HepG2 (cell line): ENCODE measurements around the gene ABCC9.

Experiments used
- DPF2 ChIP-seq: sonication (generic); formaldehyde crosslinking; IDR thresholded peaks from 2 replicates; pipeline ENCODE4 v1.4.0; 2020; ENCODE audit warnings: mild to moderate bottlenecking, low read depth, missing genetic modification reagents, borderline replicate concordance
- GABPA ChIP-seq, 2 experiments: IDR thresholded peaks; 2 replicates each; pipeline ENCODE4 v1.6.1; 2011 to 2016; ENCODE audit warnings: low read depth in 2 of 2, low read length in 1 of 2, missing biosample characterization in 1 of 2, missing genetic modification characterization in 1 of 2

- TF ChIP-seq DPF2 (CRISPR knock-in tag) (no peak), GABPA (IDR thresholded peaks at IDR 0.05; ENCODE audit: low read depth, low read length) (no peak), GABPA (CRISPR knock-in tag; IDR thresholded peaks at IDR 0.05; ENCODE audit: low read depth) (no peak)
These were observed 145.4 kb downstream of the ABCC9 start for GRCh38 chr12:21795648-21796328.
